Prostate gland (tissue), 2 donors: ENCODE measurements around the gene UGT2B10.

Experiments used
- POLR2A ChIP-seq: fragments of 450-650 bp; IDR thresholded peaks from one replicate; pipeline ENCODE4 v1.6.1; 2016; ENCODE audit warnings: antibody characterized with exemption, mild to moderate bottlenecking
- TF ChIP-seq, protein P1 (sequence below), 4 experiments: fragments of 200-600 bp in 2 of 4; fragments of 450-650 bp in 2 of 4; sonication (generic) in 2 of 4; IDR thresholded peaks; 1 replicate in 3 of 4; 2 replicates in 1 of 4; pipeline ENCODE4 v1.5.1; 2016 to 2019; ENCODE audit warnings: antibody characterized with exemption in 4 of 4, mild to moderate bottlenecking in 2 of 4, moderate library complexity in 2 of 4

DNA sequence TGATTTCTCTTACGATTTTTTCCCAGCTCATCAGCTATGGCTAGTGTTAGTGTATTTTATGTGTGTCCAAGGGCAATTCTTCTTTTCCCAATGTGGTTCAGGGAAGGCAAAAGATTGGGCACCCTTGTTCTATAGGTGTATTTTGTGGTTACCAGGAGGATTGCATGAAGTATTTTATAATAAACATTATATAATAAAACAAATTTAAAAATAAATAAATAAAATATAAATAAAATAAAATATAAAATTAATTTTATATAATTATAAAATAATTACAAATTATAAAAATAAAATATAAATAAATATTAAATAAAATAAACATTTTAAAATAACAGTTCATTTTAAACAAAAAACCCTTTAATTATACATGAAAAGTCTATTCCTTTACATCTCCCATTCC is 35.6 kb upstream of the UGT2B10 start:
- TF ChIP-seq POLR2A, result no peak
- TF ChIP-seq, protein P1, sequence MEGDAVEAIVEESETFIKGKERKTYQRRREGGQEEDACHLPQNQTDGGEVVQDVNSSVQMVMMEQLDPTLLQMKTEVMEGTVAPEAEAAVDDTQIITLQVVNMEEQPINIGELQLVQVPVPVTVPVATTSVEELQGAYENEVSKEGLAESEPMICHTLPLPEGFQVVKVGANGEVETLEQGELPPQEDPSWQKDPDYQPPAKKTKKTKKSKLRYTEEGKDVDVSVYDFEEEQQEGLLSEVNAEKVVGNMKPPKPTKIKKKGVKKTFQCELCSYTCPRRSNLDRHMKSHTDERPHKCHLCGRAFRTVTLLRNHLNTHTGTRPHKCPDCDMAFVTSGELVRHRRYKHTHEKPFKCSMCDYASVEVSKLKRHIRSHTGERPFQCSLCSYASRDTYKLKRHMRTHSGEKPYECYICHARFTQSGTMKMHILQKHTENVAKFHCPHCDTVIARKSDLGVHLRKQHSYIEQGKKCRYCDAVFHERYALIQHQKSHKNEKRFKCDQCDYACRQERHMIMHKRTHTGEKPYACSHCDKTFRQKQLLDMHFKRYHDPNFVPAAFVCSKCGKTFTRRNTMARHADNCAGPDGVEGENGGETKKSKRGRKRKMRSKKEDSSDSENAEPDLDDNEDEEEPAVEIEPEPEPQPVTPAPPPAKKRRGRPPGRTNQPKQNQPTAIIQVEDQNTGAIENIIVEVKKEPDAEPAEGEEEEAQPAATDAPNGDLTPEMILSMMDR (IDR thresholded peaks at IDR 0.05), result no peak
